Type B pancreatic cell (in vitro differentiated cells): Measurements from ENCODE around the gene MTX1. TPM values are rescaled to one million over a fixed set of nuclear protein-coding genes. Genes with fewer than 3 reads are reported as not detected.
"Not testable (repeated sequence)": the region's sequence is repeated elsewhere in the genome, so short reads cannot be mapped to it uniquely, and the experiment has no call there.

Source experiments
- DNase-seq: peaks from one replicate; pipeline ENCODE4 v3.0.0; 2021; ENCODE audit warnings: mixed read lengths; ENCODE audit not compliant: unreplicated experiment; ENCODE audit errors: extremely low spot score
- H3K27ac Mint-ChIP-seq: 2 replicates; pipeline ENCODE4 v1.8.0; 2021; ENCODE audit warnings: mild to moderate bottlenecking, mixed read lengths
- H3K27me3 Mint-ChIP-seq: 2 replicates; pipeline ENCODE4 v1.8.0; 2021; ENCODE audit warnings: mixed read lengths
- H3K36me3 Mint-ChIP-seq: 2 replicates; pipeline ENCODE4 v1.8.0; 2021; ENCODE audit warnings: mixed read lengths
- H3K4me1 Mint-ChIP-seq: one replicate; pipeline ENCODE4 v1.8.0; 2021; ENCODE audit warnings: mixed read lengths; ENCODE audit not compliant: unreplicated experiment
- H3K4me3 Mint-ChIP-seq: 2 replicates; pipeline ENCODE4 v1.8.0; 2021; ENCODE audit warnings: mild to moderate bottlenecking, mixed read lengths
- H3K9me3 Mint-ChIP-seq: 2 replicates; pipeline ENCODE4 v1.8.0; 2021; ENCODE audit warnings: mixed read lengths
- CTCF ChIP-seq: fragments of 200-600 bp; sonication (generic); conservative IDR thresholded peaks from 2 replicates; pipeline ENCODE4 v1.5.0; 2021; ENCODE audit warnings: antibody characterized with exemption, mild to moderate bottlenecking
- total RNA-seq: library from RNA; stranded (reverse); gene quantifications from 2 replicates; pipeline ENCODE4 v1.2.1, GENCODE V29; 2021; ENCODE audit warnings: low replicate concordance

Gene MTX1
- total RNA-seq, 1 donor from 2014 or later = 34.0 TPM

GRCh38 chr1:155207806-155208540, 522 bp upstream of the MTX1 start, which contains the start of gene THBS3:
TSS of gene THBS3 (minus strand) at chr1:155207897. CDS start at chr1:155207876, 21 bp downstream.
- no peaks in the 10 kb centered on the region for H3K36me3 Mint-ChIP-seq
- peak within 1 kb of the TSS; percentile 93 for H3K27ac Mint-ChIP-seq
- no peaks in the 10 kb centered on the region for H3K27me3 Mint-ChIP-seq
- H3K4me1 Mint-ChIP-seq = peaks cover 17% of the 10 kb centered on the region
- H3K4me3 Mint-ChIP-seq = peak within 1 kb of the TSS; percentile 92
- DNase-seq = no peak
- H3K9me3 Mint-ChIP-seq = no peaks in the 10 kb centered on the region
- no peak for TF ChIP-seq CTCF

- Mint-ChIP-seq H3K9me3 (no peaks in the 10 kb centered on the region), H3K4me1 (peaks cover 17% of the 10 kb centered on the region), H3K36me3 (no peaks in the 10 kb centered on the region), H3K27ac (peak overlapping the region; percentile 82), H3K4me3 (peak overlapping the region; percentile 92), H3K27me3 (no peaks in the 10 kb centered on the region)
- no peak for TF ChIP-seq CTCF
- no peak for DNase-seq
Measured at GRCh38 chr1:155209312-155209721, 822 bp downstream of the MTX1 start.

GRCh38 chr1:155210314-155211104, 2.0 kb downstream of the MTX1 start:
- Mint-ChIP-seq H3K9me3 (no peaks in the 10 kb centered on the region), H3K4me3 (peak overlapping the region; percentile 37), H3K27ac (no peak overlapping the region), H3K4me1 (peaks cover 17% of the 10 kb centered on the region), H3K27me3 (no peaks in the 10 kb centered on the region), H3K36me3 (peaks cover 4% of the 10 kb centered on the region)
- no peak for DNase-seq
- TF ChIP-seq CTCF = no peak

- peaks cover 17% of the 10 kb centered on the region for H3K4me1 Mint-ChIP-seq
- H3K27ac Mint-ChIP-seq, H3K27me3 Mint-ChIP-seq, H3K9me3 Mint-ChIP-seq, H3K4me3 Mint-ChIP-seq, DNase-seq, H3K36me3 Mint-ChIP-seq: not testable (repeated sequence)
Measured at GRCh38 chr1:155211381-155212050, 3.0 kb downstream of the MTX1 start.

- peaks cover 12% of the 10 kb centered on the region for H3K4me1 Mint-ChIP-seq
- H3K4me3 Mint-ChIP-seq, H3K36me3 Mint-ChIP-seq, H3K27me3 Mint-ChIP-seq, H3K9me3 Mint-ChIP-seq, H3K27ac Mint-ChIP-seq, DNase-seq: not testable (repeated sequence)
Measured at GRCh38 chr1:155212051-155212440, 3.6 kb downstream of the MTX1 start.

GRCh38 chr1:155214702-155215101, 6.2 kb downstream of the MTX1 start:
- H3K9me3 Mint-ChIP-seq, H3K27ac Mint-ChIP-seq, H3K4me3 Mint-ChIP-seq, H3K27me3 Mint-ChIP-seq, H3K4me1 Mint-ChIP-seq, H3K36me3 Mint-ChIP-seq, DNase-seq: not testable (repeated sequence)
